ENCODE results near the gene CRYGN. TPM values are rescaled to one million over a fixed set of nuclear protein-coding genes. Genes with fewer than 3 reads are reported as not detected.

The CRYGN gene
- total and polyA plus RNA-seq, 4 donors = under 0.01 to 0.02 TPM; not detected in 2

- Histone ChIP-seq H3K27me3 (ENCODE audit: control insufficient read depth in 4 of 4, insufficient read depth in 4 of 4, low read length in 3 of 4) (no peaks in the 10 kb centered on the region), H3K9me3 (ENCODE audit: control insufficient read depth in 4 of 4, low read length in 3 of 4) (no peaks in the 10 kb centered on the region), H3K9ac (ENCODE audit: low read depth in 1 of 2, low read length in 2 of 2) (no peak overlapping the region), H3K27ac (ENCODE audit: low read depth in 1 of 2, low read length in 2 of 2) (no peak overlapping the region), H3K4me3 (ENCODE audit: low read depth in 1 of 3, low read length in 3 of 3) (no peak overlapping the region), H3K36me3 (ENCODE audit: control insufficient read depth in 4 of 4, insufficient read depth in 3 of 4, low read depth in 1 of 4, low read length in 3 of 4) (peaks cover 3 to 30% (median 24%) of the 10 kb centered on the region in 4 donors), H3K4me1 (ENCODE audit: control insufficient read depth in 4 of 4, insufficient read depth in 4 of 4, low read length in 3 of 4) (peaks cover 11 to 16% (median 16%) of the 10 kb centered on the region in 4 donors)
- 86% methylated on average over 2 of the region's 2 CpGs for WGBS
- no peak for DNase-seq (ENCODE audit: low spot score)
- no peak for TF ChIP-seq RAD21 (IDR thresholded peaks at IDR 0.05)
- TF ChIP-seq RXRA (IDR thresholded peaks at IDR 0.05) = no peak
- no peak for TF ChIP-seq TAF1 (conservative IDR thresholded peaks at IDR 0.05)
- TF ChIP-seq EGR1 (IDR thresholded peaks at IDR 0.05; ENCODE audit: low read depth in 2 of 2) = no peak
- TF ChIP-seq SP1 (IDR thresholded peaks at IDR 0.05) = no peak
- TF ChIP-seq CTCF (IDR thresholded peaks at IDR 0.05; ENCODE audit: low read depth, low read length, missing input control) = no peak
- TF ChIP-seq NR2F2 (IDR thresholded peaks at IDR 0.05) = no peak
- no peak for TF ChIP-seq HNF4A (conservative IDR thresholded peaks at IDR 0.05)
- no peak for TF ChIP-seq HNF4G (IDR thresholded peaks at IDR 0.05)
- TF ChIP-seq YY1 (IDR thresholded peaks at IDR 0.05) = no peak
- TF ChIP-seq, protein P1, sequence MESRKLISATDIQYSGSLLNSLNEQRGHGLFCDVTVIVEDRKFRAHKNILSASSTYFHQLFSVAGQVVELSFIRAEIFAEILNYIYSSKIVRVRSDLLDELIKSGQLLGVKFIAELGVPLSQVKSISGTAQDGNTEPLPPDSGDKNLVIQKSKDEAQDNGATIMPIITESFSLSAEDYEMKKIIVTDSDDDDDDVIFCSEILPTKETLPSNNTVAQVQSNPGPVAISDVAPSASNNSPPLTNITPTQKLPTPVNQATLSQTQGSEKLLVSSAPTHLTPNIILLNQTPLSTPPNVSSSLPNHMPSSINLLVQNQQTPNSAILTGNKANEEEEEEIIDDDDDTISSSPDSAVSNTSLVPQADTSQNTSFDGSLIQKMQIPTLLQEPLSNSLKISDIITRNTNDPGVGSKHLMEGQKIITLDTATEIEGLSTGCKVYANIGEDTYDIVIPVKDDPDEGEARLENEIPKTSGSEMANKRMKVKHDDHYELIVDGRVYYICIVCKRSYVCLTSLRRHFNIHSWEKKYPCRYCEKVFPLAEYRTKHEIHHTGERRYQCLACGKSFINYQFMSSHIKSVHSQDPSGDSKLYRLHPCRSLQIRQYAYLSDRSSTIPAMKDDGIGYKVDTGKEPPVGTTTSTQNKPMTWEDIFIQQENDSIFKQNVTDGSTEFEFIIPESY (IDR thresholded peaks at IDR 0.05) = no peak
- TF ChIP-seq FOXA1 (IDR thresholded peaks at IDR 0.05) = no peak
These were observed 49.6 kb upstream of the CRYGN start for GRCh38 chr7:151489498-151489897.

- peaks cover 2 to 7% (median 4%) of the 10 kb centered on the region in 4 donors for H3K4me1 ChIP-seq (ENCODE audit: control insufficient read depth in 4 of 4, insufficient read depth in 4 of 4, low read length in 3 of 4)
- H3K9ac ChIP-seq (ENCODE audit: low read depth in 1 of 2, low read length in 2 of 2) = no peak overlapping the region
- no peak for DNase-seq (ENCODE audit: low spot score)
- H3K4me3 ChIP-seq (ENCODE audit: low read depth in 1 of 3, low read length in 3 of 3) = no peak overlapping the region
- TF ChIP-seq HNF4A (conservative IDR thresholded peaks at IDR 0.05) = no peak
- no peak for TF ChIP-seq MAX (IDR thresholded peaks at IDR 0.05)
- no peak for TF ChIP-seq RXRA (IDR thresholded peaks at IDR 0.05)
- TF ChIP-seq FOXA1 (IDR thresholded peaks at IDR 0.05) = no peak
- no peak for TF ChIP-seq CTCF (IDR thresholded peaks at IDR 0.05; ENCODE audit: low read depth, low read length, missing input control)
- TF ChIP-seq, protein P1 (IDR thresholded peaks at IDR 0.05) = no peak
- no peak for TF ChIP-seq TAF1 (conservative IDR thresholded peaks at IDR 0.05)
- TF ChIP-seq, protein P2, sequence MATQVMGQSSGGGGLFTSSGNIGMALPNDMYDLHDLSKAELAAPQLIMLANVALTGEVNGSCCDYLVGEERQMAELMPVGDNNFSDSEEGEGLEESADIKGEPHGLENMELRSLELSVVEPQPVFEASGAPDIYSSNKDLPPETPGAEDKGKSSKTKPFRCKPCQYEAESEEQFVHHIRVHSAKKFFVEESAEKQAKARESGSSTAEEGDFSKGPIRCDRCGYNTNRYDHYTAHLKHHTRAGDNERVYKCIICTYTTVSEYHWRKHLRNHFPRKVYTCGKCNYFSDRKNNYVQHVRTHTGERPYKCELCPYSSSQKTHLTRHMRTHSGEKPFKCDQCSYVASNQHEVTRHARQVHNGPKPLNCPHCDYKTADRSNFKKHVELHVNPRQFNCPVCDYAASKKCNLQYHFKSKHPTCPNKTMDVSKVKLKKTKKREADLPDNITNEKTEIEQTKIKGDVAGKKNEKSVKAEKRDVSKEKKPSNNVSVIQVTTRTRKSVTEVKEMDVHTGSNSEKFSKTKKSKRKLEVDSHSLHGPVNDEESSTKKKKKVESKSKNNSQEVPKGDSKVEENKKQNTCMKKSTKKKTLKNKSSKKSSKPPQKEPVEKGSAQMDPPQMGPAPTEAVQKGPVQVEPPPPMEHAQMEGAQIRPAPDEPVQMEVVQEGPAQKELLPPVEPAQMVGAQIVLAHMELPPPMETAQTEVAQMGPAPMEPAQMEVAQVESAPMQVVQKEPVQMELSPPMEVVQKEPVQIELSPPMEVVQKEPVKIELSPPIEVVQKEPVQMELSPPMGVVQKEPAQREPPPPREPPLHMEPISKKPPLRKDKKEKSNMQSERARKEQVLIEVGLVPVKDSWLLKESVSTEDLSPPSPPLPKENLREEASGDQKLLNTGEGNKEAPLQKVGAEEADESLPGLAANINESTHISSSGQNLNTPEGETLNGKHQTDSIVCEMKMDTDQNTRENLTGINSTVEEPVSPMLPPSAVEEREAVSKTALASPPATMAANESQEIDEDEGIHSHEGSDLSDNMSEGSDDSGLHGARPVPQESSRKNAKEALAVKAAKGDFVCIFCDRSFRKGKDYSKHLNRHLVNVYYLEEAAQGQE (IDR thresholded peaks at IDR 0.05) = no peak
- no peak for TF ChIP-seq YY1 (IDR thresholded peaks at IDR 0.05)
- TF ChIP-seq NR2F2 (IDR thresholded peaks at IDR 0.05) = no peak
- no peaks in the 10 kb centered on the region for H3K9me3 ChIP-seq (ENCODE audit: control insufficient read depth in 4 of 4, low read length in 3 of 4)
- peaks cover 7 to 35% (median 30%) of the 10 kb centered on the region in 4 donors for H3K36me3 ChIP-seq (ENCODE audit: control insufficient read depth in 4 of 4, insufficient read depth in 3 of 4, low read depth in 1 of 4, low read length in 3 of 4)
- no peak overlapping the region for H3K27ac ChIP-seq (ENCODE audit: low read depth in 1 of 2, low read length in 2 of 2)
- H3K27me3 ChIP-seq (ENCODE audit: control insufficient read depth in 4 of 4, insufficient read depth in 4 of 4, low read length in 3 of 4) = no peaks in the 10 kb centered on the region
These were observed 48.2 kb upstream of the CRYGN start for GRCh38 chr7:151488096-151488495.

Measured in liver (tissue), 9 donors.